Ammon's horn (tissue), 1 donor: ENCODE measurements around the gene SEC16A.

ENCODE experiments used
- DNase-seq: peaks from one replicate; pipeline ENCODE4 v3.0.0-alpha.2; 2016; ENCODE audit warnings: low spot score

SEC16A gene

GRCh38 chr9:136504512-136505348 lies 21.9 kb upstream of the SEC16A start:
- no peak for DNase-seq

DNA sequence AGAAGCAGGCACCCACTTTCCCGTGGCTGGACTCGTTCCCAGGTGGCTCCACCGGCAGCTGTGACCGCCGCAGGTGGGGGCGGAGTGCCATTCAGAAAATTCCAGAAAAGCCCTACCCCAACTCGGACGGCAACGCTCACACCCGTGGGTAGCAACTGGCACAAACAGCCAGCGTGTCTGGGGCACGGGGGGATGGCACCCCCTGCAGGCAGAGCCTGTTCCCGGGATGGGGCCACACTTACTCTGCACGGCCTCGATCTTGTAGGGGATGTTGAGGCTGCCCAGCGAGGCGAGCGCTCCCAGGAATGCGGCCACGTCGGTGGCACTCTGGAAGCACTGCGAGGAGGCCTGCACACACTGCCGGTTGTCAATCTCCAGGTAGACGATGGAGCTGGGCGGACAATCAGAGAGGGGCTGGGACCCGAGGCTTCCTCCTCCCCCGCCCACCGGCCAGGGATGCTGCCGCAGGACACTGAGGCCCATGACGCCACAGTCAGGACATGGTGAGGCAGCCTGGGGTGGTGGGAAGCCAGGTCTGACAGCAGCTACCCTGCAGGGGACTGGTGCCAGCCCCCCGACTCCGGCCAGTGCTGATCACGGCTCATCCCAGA lies 20.2 kb upstream of the SEC16A start:
- no peak for DNase-seq

DNA sequence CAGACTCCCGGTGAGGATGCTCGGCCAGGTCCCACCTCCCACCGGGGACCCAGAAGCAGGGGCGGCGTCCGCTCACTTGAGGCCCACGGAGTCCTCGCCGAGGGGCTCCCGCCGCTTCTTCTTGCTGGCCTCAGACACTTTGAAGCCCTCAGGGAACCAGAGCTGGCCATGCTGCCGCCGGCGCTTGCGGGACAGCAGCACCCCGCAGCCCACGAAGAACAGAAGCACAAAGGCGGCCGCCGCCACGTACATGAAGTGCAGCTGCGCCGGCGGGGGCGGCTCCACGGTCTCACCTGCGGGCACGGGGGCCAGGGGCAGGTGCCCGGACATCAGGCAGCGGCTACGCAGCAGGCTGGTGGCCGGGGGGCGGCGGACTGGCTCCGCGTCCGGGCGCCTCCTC lies 19.4 kb upstream of the SEC16A start:
- no peak for DNase-seq

- no peak for DNase-seq
Observed at GRCh38 chr9:136501686-136502085, 18.8 kb upstream of the SEC16A start.

DNA sequence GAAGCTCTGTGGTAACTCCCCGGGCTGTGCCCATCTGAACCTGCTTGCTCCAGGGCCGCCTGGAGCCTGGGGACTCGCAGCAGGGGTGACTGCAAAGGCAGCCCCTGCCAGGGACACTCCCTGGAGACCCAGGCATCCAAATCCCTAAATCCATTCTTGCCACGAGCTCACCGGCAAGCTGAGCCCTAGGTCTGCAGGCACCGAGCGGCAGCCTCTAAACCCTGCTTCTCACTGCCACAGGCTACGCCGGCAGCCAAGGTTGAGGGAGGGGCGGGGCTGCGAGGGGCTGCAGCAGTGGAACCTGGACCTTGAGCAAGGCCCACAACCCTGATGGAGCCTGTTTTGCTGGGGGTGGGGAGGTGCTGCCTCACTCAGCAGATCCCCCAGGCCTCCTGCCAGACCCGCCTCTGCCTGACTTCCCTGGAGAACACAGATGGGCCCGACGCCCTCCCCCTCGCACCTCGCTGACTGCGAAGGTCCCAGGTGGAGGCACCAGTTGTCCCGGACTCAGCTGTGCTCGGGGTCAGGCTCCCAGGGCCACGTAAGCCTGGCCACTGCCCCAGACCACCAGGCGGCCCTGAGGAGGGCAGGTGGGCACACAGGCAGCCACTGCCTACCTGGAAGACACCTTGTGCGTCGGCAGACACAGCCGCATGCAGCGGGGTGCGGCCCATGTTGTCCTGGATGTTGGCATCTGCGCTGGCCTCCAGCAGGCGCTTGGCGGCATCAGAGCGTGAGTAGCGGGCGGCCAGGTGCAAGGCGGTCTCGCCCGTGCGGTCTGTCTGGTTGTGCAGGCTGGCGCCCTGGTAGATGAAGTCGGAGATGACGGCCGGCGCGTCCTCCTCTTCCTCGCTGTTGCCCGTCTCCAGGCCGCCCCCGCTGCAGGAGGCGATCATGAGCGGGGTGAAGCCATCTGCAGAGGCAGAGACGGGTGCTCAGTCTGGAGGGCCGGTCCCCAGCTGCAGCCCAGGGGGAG lies 17.4 kb upstream of the SEC16A start:
- DNase-seq, result no peak

DNA sequence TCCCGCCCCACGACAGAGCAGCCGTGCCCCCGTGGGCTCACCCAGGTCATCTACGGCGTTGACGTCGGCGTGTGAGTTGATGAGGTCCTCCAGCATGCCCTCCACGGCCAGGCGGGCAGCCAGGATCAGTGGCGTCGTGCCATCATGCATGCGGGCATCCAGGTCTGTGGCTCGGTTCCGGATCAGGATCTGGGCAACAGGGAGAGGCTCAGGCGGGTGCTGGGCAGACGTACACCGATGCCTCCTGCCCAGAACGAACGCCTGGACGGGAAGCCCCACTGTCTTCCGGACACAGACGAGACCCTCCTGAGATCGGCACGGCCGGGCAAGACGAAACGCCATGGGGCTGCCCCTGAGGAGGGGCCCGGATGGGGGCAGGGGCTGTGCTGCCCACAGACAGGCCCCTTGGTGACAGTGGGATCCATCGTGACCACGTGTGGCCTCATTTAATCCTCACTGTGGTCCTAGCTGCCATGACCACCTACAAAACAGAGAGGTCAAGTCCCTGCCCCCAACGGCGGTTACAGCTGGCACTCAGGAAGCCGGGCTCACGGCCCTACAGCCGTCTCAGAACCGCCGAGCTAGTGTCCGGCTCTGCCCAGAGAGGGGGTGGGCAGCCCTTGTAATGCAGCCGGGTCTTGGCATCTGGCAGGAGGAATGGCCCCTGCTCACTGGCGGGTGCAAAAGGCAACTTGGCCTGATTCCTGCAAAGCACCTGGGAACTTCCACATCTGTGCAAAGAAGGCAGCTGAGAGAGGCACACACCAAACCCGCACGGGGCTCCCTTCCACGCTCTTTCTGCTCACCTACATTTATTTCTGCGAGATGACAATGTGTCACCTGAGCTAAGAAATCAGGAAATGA lies 16.5 kb upstream of the SEC16A start:
- no peak for DNase-seq

DNA sequence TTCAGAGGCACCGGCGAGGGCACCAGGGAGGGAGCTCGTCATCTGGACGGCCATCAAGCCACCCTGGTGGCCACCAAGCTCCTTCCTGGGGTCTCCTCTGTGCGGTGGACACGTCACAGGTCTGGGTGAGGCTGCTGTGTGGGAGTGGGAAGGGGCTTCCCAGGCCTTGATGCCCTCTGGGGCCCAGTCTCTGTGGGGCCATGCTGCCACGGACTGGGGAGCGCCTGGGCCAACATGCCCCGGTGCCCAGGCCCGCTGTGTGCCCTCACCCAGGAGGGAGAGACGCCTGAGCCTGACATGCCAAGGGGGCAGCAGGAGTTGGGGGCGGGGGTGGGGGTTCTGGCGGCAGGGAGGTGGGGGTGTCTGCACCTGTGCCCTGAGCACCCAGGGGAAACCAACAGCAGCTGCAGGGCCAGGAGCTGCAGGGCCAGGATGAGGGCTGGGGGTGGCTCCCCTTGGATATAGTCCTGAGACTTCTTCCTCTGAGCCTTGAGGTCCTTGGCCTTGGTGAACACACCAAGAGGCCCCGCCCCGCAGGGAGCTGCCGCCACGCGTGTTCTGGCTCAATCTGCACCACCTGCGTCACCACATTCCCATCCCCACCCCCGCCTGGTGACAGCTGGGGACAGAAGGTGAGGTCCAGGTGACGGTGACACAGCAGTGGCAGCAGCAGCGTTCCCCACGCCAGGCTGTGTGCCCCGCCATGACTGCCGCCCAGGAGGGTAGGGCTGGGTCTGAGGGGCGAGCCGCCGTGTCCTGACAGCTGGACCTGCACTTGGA lies 15.3 kb upstream of the SEC16A start:
- DNase-seq, result no peak

DNA sequence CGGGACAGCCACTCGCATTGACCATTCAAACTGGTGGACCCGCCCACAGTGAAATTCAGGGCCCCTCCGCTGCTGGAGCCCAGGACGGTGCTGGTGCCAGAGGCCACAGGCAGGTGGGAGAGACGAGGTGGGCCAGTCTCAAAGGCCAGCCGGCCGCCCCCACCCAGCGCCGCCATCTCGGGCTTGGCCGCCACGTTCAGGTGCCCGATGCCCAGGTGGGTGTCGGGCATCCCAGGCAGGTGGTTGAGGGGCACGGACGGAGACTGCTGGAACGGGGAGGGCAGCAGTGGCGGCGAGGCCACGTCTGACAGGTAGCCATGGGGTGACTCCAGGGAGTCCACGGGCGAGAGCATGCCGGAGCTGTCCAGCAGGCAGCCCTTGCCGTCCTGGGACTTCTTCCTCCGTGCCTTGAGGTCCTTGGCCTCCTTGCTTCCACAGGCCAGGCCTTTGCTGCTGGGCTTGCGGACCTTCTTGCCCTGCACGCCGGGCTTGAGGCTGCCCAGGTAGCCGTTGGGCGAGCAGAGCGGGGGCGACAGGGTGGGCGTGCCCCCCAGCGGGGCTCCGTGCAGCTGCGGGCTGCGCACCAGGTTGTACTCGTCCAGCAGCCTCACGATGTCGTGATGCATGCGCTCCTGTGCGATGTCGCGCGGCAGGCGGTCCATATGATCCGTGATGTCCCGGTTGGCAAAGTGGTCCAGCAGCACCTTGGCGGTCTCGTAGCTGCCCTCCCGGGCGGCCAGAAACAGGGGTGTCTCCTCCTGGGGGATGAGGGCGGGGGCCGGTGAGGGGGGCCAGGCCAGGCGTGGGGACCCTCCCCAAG lies 14.2 kb upstream of the SEC16A start:
- DNase-seq, result no peak

DNA sequence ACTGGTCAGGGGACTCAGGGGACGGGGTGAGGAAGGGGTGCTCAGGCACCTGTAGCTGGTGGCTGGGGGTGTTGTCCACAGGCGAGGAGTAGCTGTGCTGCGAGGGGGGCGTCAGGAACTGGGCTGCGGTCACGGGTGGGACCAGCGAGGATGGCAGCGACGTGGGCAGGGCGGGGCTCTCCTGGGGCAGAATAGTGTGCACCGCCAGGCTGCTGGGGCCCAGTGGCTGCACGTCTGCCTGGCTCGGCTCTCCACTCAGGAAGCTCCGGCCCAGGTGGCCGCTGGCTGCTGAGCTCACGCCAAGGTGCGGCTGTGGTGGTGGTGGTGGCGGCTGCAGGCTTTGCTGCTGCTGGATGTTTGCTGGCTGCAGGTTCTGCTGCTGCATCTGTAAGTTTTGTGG lies 13.3 kb upstream of the SEC16A start:
- DNase-seq, result no peak

GRCh38 chr9:136495238-136495800 lies 12.5 kb upstream of the SEC16A start:
- DNase-seq, result no peak

DNA sequence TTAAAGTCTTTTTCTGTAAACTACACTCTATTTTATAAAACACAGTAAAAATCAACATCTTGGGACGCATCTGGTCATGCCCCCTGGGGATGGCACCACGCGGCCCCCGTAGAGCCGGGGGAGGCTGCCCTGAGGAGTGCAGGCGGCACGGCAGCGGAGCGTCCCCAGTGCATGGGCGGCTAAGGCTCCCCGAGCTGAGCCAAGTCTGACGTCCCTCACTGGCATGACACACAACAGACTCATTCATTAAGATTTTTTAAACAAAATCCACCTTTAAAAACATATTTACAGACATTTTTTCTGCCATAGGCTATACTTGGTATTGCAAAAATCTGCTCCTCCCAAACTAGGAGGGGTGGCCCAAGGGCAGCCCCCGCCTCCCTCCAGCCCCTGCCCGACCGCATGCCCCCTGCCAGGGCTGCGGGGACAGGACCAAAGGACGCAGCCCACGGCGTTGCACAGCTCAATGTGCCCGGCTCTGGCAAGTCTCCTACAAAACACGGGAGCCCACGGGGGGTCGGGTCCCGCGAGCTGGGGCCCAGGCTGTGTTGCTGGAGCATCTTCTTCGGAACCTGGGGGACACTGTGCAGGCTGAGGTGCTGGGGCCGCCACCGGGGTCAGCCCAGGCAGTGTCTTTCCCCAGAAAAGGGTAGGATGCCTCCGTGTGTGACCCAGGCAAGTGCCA lies 11.8 kb upstream of the SEC16A start:
- no peak for DNase-seq

- no peak for DNase-seq
Observed at GRCh38 chr9:136494012-136494411, 11.2 kb upstream of the SEC16A start.

DNA sequence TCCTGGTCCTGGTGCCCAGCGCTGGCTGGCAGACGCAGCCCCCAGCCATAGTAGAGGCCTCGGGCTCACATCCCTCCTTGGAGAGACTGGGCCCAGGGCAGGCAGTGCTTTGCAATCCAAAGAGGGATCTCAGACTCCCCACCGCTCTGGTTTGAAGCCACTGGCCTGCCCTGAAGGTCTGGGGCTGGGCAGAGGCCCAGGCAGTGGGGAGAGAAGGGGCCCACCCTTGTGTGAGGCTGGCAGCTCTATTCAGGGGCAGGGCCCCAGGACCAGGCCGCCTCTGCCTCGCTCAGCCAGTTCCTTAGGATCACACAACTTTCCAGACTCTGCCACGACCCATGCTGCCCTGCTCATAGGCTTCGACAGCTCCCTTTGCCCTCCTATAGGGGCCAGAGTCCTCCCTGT lies 10.7 kb upstream of the SEC16A start:
- peak; percentile 65 for DNase-seq

DNA sequence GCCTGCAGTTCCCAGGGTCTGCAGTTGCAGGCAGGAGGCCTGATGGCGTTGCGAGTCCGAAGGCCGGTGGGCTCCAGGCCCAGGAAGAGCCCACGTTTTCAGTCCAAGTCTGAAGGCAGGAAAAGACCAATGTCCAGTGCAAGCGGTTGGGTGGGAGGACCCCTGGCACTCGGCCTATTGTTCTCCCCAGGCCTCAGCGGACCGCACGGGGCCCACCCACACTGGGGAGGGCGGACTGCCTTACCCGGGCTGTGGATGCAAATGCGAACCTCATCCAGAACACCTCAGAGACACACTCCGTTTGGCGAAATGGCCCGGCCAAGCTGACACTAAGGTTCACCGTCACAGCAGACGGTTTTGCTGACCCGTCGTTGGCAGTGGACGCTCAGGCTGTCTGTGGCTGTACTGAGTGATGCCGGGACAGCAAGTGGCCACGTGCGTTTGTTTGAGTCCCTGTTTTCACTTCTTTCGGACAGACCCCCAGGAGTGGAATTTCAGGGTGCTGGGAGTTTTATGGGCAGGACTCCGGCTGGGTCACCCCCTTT lies 10.2 kb upstream of the SEC16A start:
- DNase-seq, result no peak

DNA sequence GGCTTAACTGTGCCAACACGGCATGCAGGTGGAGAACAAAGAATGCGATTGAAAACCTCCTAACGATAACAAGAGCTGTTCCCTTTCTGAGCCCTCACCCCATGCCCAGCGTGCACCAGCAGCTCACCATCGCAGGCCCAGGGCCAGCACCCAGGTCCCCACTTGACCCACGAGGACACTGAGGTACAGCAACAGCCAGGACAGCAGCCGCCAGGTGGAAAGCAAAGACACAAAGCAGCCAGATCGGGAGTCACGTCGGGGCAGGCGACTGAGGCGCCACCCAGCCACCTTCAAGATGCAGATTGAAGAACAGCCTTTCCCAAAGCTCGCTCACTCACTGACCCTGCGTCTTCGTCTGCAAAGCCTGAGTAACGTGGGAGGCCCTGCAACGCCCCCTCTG lies 6.9 kb upstream of the SEC16A start:
- DNase-seq, result no peak

GRCh38 chr9:136488247-136489214 lies 5.7 kb upstream of the SEC16A start:
- peak; percentile 65 for DNase-seq

GRCh38 chr9:136487672-136488071 lies 4.8 kb upstream of the SEC16A start:
- DNase-seq, result no peak
